Measurements from ENCODE around the gene TUG1.

GRCh38 chr22:30921108-30921507, 48.0 kb upstream of the TUG1 start:
- TF ChIP-seq CTCF (IDR thresholded peaks at IDR 0.05) (no peak), ZFX (IDR thresholded peaks at IDR 0.05; ENCODE audit: borderline replicate concordance) (no peak)
